Ectodermal cell (in vitro differentiated cells): ENCODE measurements around the gene DACH1.

Experiments
- H3K27ac ChIP-seq: 2 replicates; pipeline ENCODE4 v1.7.0; 2013; ENCODE audit warnings: mild to moderate bottlenecking, low read depth, low read length; ENCODE audit not compliant: insufficient read depth, poor library complexity, severe bottlenecking
- H3K27me3 ChIP-seq: 2 replicates; pipeline ENCODE4 v1.7.0; 2013; ENCODE audit warnings: mild to moderate bottlenecking, low read length; ENCODE audit not compliant: insufficient read depth, control insufficient read depth, poor library complexity, severe bottlenecking
- H3K36me3 ChIP-seq: one replicate; pipeline ENCODE4 v1.7.0; 2013; ENCODE audit warnings: low read length; ENCODE audit not compliant: control insufficient read depth, insufficient read depth
- H3K4me1 ChIP-seq: one replicate; pipeline ENCODE4 v1.7.0; 2013; ENCODE audit warnings: low read length; ENCODE audit not compliant: control insufficient read depth, insufficient read depth
- H3K4me3 ChIP-seq: 2 replicates; pipeline ENCODE4 v1.7.0; 2013; ENCODE audit warnings: low read depth, low read length, control low read depth; ENCODE audit not compliant: insufficient read depth
- H3K9me3 ChIP-seq: 2 replicates; pipeline ENCODE4 v1.7.0; 2013; ENCODE audit warnings: mild to moderate bottlenecking, low read length, moderate library complexity; ENCODE audit not compliant: control insufficient read depth
- WGBS, 2 experiments: methylation state at CpG; one replicate each; pipeline ENCODE4 v1.1.7; 2013; ENCODE audit warnings: missing lambda C conversion rate in 2 of 2; 5-methylcytosine and 5-hydroxymethylcytosine counted together

Gene DACH1

DNA sequence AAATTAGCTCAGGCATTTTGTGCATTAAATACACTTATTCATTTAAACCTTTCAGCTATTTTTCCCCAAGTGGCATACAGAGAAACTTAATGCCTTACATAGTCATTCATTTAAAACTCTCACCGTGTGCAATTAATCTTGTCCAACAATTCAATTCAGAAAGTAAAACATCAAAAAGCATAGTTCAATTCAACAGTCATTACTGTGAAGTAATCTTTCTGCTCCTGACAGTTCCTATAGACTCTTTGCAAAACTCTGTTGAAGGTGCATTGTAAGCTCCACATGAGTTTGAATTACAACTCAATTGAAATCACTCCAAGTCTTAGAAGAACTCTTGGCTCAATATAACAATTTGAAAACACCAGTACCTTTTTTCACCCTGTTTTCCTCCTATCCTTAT lies 228.3 kb downstream of the DACH1 start:
- 76 to 79% methylated on average over 1 of the region's 1 CpG for WGBS, 2 experiments
- no peaks in the 10 kb centered on the region for H3K9me3 ChIP-seq
- H3K36me3 ChIP-seq = no peaks in the 10 kb centered on the region
- no peaks in the 10 kb centered on the region for H3K27me3 ChIP-seq
- H3K4me1 ChIP-seq = no peaks in the 10 kb centered on the region
- no peak overlapping the region for H3K27ac ChIP-seq
- no peak overlapping the region for H3K4me3 ChIP-seq

DNA sequence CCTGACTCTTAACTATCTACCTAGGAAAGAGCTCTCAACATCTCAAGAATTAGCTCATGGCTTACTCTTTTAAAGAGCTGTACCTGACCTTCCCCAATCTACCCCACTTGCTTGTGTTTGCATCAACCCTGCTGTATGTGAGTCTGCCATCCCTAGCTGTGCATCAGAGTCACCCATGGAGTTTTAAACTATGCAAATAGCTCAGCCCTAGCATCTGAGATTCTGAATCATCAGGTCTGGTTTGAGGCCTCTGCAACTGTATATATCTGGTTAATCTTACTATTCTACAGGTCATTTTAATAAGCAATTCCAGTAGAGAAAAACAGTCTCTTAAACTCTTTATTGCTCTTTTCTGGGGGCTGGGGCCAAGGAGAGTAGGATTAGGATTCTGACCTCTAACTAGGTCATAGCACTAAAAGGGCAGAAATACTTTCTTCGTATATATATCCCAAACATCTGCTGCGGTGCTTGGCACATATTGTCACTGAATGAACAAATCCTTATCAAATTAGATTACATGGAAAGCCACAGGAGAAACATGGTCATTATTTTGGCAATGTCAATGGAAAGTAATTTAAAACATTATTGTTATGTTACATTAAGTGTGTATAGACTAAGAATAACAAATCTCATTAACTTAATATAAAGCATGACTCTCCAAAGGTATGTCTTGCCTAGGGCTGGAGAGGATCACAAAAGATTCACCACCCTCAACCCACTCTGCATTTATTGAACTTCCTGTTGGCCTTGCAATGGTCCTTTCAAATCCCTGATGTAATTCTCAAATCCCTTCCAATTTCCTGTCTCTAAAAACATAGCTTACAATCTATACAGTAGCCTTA lies 232.2 kb downstream of the DACH1 start:
- H3K36me3 ChIP-seq = no peaks in the 10 kb centered on the region
- H3K27ac ChIP-seq = no peak overlapping the region
- no peak overlapping the region for H3K4me3 ChIP-seq
- H3K9me3 ChIP-seq = no peaks in the 10 kb centered on the region
- H3K4me1 ChIP-seq = no peaks in the 10 kb centered on the region
- no peaks in the 10 kb centered on the region for H3K27me3 ChIP-seq
- WGBS, 2 experiments = 92 to 93% methylated on average over 2 of the region's 2 CpGs

DNA sequence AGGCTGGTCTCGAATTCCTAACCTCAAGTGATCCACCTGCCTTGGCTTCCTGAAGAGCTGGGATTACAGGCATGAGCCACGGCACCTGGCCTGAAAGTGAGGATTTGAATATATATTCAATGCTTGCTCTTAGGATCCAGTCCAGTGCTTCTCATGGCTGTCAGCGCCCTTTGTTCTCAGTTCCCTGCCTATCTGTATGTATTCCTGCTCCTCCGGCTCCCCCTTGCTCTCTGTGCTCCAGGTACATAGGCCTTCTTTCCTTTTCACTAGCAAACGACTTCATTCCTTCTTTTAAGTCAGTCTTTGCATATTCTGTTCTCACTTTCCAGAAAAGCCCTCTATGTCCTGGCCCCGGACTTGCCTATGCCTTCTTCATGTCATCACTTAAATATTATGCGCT lies 232.8 kb downstream of the DACH1 start:
- Histone ChIP-seq H3K4me3 (no peak overlapping the region), H3K27ac (no peak overlapping the region), H3K9me3 (no peaks in the 10 kb centered on the region), H3K36me3 (no peaks in the 10 kb centered on the region), H3K4me1 (no peaks in the 10 kb centered on the region), H3K27me3 (no peaks in the 10 kb centered on the region)
- WGBS, 2 experiments = 85 to 86% methylated on average over 7 of the region's 7 CpGs

DNA sequence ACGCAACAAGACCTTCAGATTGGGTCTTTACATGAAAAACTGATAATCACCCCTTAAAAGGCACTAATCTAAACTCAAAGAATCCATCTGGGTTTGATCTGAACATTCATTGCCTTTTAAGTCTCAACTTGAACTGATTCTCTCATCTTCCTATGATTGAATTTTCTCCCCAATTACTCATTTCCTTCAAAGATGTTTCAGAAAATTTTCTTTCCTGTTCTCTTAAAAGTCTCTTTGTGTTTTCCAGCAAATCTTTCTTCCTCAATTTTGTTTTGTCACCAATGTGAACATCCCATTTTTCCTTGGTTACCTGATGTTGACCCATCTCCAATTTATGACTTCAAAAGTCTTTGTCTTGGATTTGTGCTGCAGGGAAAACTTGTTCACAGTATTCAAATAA lies 234.3 kb downstream of the DACH1 start:
- 88 to 96% methylated on average over 1 of the region's 1 CpG for WGBS, 2 experiments
- no peaks in the 10 kb centered on the region for H3K27me3 ChIP-seq
- H3K4me3 ChIP-seq = no peak overlapping the region
- peaks cover 4% of the 10 kb centered on the region for H3K4me1 ChIP-seq
- no peaks in the 10 kb centered on the region for H3K36me3 ChIP-seq
- H3K9me3 ChIP-seq = no peaks in the 10 kb centered on the region
- H3K27ac ChIP-seq = no peak overlapping the region

DNA sequence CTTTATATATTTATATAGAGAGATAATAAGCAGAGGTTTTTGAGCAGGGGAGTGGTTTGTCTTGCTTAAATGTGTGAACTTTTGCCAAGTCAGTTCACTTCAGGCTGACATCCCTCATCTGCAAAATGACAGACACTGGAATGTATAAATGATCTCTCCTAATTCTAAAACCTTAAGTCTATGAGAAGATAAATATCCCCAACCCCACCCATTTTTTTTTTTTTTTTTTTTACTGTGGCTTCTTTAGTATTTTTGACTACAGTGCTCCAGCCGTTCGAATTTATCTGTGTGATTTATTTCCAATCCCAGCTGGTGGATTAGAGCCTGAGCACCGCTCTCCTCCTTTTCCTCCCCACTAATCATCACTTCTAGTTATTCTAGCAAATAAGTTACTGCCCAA lies 234.8 kb downstream of the DACH1 start:
- Histone ChIP-seq H3K27ac (no peak overlapping the region), H3K9me3 (no peaks in the 10 kb centered on the region), H3K4me3 (no peak overlapping the region), H3K36me3 (no peaks in the 10 kb centered on the region), H3K4me1 (peaks cover 4% of the 10 kb centered on the region), H3K27me3 (no peaks in the 10 kb centered on the region)
- 92 to 100% methylated on average over 3 of the region's 3 CpGs for WGBS, 2 experiments

DNA sequence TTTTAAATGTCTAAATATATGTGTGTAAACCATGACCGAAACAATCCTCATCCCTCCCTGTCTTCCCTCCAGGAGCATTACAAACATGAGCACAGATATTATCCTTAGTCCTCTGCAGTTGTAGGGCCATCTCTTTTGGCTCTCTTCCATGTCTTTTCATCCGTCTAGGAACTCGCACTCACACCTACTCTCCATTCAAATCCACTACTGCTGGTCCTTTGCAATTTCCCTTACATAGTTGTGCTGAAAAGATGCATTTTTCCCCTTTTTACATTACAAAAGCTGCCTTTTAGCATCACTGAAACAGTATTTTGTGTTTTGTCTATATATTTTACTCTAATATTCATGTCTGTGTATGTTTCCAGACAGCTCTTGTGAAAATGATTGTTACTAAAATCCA lies 237.8 kb downstream of the DACH1 start:
- no peaks in the 10 kb centered on the region for H3K9me3 ChIP-seq
- 92 to 96% methylated on average over 3 of the region's 3 CpGs for WGBS, 2 experiments
- H3K4me3 ChIP-seq = no peak overlapping the region
- no peaks in the 10 kb centered on the region for H3K36me3 ChIP-seq
- H3K27me3 ChIP-seq = no peaks in the 10 kb centered on the region
- peaks cover 4% of the 10 kb centered on the region for H3K4me1 ChIP-seq
- H3K27ac ChIP-seq = no peak overlapping the region

DNA sequence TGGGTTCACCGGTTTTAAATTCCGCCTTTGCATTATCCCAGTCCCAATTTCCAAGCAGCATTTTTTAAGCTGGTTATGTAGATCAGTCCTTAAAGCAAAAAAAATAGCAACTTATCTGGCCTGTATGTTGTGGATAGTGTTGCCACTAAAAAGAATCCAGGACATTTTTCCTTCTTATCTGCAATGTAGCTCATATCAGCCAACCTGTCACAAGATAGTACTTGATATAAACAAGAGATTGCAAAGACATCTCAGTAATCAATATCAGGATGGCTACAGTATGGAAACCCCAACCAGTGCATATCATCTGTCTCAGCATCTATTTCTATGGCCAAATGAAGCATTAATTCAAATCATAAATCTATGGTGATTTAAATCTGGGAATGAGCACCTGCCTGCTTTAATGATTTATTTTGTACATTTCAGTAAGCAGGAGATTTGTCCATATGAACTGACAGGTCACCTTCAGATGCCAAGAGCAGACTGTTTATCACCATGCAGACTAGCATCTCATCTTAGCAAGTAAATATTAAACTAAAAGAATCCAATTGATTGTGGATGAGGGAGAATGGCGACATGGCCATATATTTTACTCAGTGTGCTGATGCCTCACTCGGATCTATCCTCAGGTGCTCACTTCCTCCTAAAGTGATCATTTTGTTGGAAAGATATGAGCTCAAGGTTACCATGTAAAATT lies 240.4 kb downstream of the DACH1 start:
- H3K4me3 ChIP-seq = no peak overlapping the region
- H3K27me3 ChIP-seq = no peaks in the 10 kb centered on the region
- no peaks in the 10 kb centered on the region for H3K36me3 ChIP-seq
- no peaks in the 10 kb centered on the region for H3K9me3 ChIP-seq
- peaks cover 4% of the 10 kb centered on the region for H3K4me1 ChIP-seq
- H3K27ac ChIP-seq = no peak overlapping the region
- 95 to 100% methylated on average over 3 to 4 of the region's 4 CpGs for WGBS, 2 experiments

DNA sequence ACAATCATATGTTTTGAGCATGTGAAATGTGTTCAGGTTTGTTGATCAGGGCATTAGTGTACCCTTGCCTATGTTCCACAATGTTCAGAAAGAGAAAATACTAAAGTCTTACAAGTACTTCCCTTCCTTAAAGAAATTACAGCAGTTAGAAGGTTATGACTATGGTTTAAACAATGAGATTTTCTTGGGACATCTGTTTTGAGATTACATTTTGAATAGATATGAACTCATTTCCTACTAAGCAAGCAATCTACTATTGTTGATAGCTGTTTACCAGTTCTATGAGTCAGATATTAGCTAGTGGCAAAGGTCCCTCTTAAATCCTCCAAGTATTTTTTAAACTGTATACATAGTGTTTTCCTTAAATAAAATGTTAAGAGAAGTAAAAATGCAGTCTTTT lies 241.3 kb downstream of the DACH1 start:
- Histone ChIP-seq H3K9me3 (no peaks in the 10 kb centered on the region), H3K27ac (no peak overlapping the region), H3K27me3 (no peaks in the 10 kb centered on the region), H3K4me1 (peaks cover 4% of the 10 kb centered on the region), H3K36me3 (no peaks in the 10 kb centered on the region), H3K4me3 (no peak overlapping the region)

DNA sequence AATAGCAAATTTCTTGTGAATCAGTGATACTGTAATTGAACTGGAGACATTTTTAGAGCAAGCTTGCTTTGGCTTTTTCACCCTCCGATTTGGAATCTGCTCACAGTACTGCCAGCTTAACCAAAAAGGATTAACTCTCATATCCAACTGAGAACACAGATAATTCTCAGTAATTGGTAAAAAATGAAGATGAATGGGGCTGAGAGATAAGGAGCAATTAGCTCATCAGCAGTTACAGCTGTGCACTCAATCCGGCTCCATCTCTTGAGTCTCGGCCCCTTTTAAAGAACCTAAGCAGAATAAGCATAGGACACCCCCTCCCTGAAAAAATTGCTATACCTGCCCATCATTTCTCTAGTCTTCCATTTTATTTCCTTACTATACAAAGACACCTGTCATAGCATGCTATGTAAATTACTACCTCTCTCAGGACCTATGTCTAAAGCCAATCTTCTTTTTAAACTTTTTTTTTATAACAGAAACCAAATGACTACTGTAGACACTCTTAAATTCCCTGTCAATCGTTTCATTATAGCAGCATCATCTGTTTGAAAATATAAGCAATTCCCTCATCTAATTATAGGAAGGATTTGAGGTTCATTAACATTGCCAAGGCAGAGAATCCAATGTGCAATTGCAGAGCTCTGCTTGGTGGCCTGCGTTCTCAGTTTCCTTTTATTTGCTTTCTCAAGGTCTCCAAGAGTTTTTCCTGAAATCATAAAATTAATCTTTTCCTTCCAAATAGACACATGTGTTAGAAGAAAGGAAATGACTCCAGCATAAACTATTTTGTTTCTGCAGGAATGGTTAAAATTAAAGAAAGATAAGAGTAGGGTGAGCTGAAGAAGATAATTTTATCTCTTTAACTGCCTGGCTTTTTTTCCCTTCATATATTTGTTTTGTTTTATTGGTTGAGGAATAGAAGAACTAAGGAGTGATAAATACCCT lies 242.1 kb downstream of the DACH1 start:
- WGBS, 2 experiments = 77 to 84% methylated on average over 3 to 5 of the region's 5 CpGs
- Histone ChIP-seq H3K4me1 (peaks cover 4% of the 10 kb centered on the region), H3K4me3 (no peak overlapping the region), H3K27ac (no peak overlapping the region), H3K36me3 (no peaks in the 10 kb centered on the region), H3K27me3 (no peaks in the 10 kb centered on the region), H3K9me3 (no peaks in the 10 kb centered on the region)
